AG04450 (cell line): ENCODE measurements around the gene TRIM40. TPM values are rescaled to one million over a fixed set of nuclear protein-coding genes. Genes with fewer than 3 reads are reported as not detected.

ENCODE experiments used
- CTCF ChIA-PET: fragments of 300-600, 350-600 bp; formaldehyde crosslinking; extraction: SDS; loops from one replicate; lab custom pipeline; 2022; ENCODE audit warnings: antibody characterized with exemption, inconsistent platforms; lab: Charles Lee
- POLR2A ChIA-PET: fragments of 350-600 bp; formaldehyde crosslinking; extraction: SDS; loops from one replicate; lab custom pipeline; 2021; ENCODE audit warnings: antibody characterized with exemption, inconsistent platforms; lab: Yijun Ruan, JAX
- DNase-seq: peaks from one replicate; pipeline ENCODE4 v3.0.0-alpha.2; 2011; ENCODE audit warnings: low read depth, low spot score
- H3K27ac ChIP-seq: one replicate; pipeline ENCODE4 v1.5.1; 2012; ENCODE audit warnings: low read depth, low read length, control low read depth
- H3K27me3 ChIP-seq: one replicate; pipeline ENCODE4 v1.6.0; 2012; ENCODE audit warnings: low read length; ENCODE audit not compliant: control insufficient read depth, insufficient read depth
- H3K4me3 ChIP-seq: 2 replicates; pipeline ENCODE4 v1.5.1; 2011; ENCODE audit warnings: mild to moderate bottlenecking, low read depth, low read length, control low read depth
- H3K9me3 ChIP-seq: 2 replicates; pipeline ENCODE4 v1.5.1; 2012; ENCODE audit warnings: low read length; ENCODE audit not compliant: control insufficient read depth, insufficient read depth
- polyA minus RNA-seq: library from RNA; depleted of rRNA, polyadenylated mRNA; stranded (reverse); fragments of >200 nt; gene quantifications from 2 replicates; pipeline ENCODE4 v1.2.3, GENCODE V29; 2011; rRNA and poly(A)+ RNA removed
- polyA plus RNA-seq: library from polyadenylated mRNA; depleted of rRNA; stranded (reverse); fragments of >200 nt; gene quantifications from 2 replicates; pipeline ENCODE4 v1.2.3, GENCODE V29; 2011; rRNA removed
- TF ChIP-seq, protein P1 (sequence below): IDR thresholded peaks from 2 replicates; pipeline ENCODE4 v1.5.1; 2011; ENCODE audit warnings: low read depth, low read length, control low read depth, inconsistent platforms

Gene TRIM40, protein sequence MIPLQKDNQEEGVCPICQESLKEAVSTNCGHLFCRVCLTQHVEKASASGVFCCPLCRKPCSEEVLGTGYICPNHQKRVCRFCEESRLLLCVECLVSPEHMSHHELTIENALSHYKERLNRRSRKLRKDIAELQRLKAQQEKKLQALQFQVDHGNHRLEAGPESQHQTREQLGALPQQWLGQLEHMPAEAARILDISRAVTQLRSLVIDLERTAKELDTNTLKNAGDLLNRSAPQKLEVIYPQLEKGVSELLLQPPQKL
- not detected in 2 replicates for polyA plus RNA-seq
- polyA minus RNA-seq: not detected in 2 replicates

DNA sequence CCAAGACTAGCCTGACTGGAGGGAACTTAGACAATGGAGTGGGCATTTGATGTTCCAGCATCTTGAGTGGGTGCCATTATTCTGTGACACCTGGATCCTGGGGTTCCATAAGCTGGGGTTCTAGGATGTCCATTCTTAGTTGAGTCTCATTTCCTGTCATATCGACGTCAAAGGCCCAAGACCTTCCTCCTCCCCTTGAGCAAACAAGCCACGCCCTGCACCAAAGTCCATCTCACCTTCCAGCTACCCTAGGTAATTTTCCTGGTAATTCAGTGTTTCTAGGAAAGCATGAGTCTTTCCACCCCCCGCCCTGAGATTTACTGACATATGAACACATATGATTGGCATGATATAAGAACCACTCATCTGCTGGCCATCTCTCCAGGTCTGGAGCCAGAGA is at the start of gene TRIM40:
TSS of gene TRIM40 (plus strand) at position 384 of the 400 bp plus-strand sequence. CDS start 897 bp downstream, outside the sequence.
- no peaks in the 10 kb centered on the region for H3K9me3 ChIP-seq
- ChIA-PET POLR2A (no interaction called here), CTCF (no interaction called here)
- no peak within 1 kb of the TSS for H3K27ac ChIP-seq
- TF ChIP-seq, protein P1, sequence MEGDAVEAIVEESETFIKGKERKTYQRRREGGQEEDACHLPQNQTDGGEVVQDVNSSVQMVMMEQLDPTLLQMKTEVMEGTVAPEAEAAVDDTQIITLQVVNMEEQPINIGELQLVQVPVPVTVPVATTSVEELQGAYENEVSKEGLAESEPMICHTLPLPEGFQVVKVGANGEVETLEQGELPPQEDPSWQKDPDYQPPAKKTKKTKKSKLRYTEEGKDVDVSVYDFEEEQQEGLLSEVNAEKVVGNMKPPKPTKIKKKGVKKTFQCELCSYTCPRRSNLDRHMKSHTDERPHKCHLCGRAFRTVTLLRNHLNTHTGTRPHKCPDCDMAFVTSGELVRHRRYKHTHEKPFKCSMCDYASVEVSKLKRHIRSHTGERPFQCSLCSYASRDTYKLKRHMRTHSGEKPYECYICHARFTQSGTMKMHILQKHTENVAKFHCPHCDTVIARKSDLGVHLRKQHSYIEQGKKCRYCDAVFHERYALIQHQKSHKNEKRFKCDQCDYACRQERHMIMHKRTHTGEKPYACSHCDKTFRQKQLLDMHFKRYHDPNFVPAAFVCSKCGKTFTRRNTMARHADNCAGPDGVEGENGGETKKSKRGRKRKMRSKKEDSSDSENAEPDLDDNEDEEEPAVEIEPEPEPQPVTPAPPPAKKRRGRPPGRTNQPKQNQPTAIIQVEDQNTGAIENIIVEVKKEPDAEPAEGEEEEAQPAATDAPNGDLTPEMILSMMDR: no peak
- H3K4me3 ChIP-seq: no peak within 1 kb of the TSS
- DNase-seq: no peak
- H3K27me3 ChIP-seq: peaks cover 17% of the 10 kb centered on the region

DNA sequence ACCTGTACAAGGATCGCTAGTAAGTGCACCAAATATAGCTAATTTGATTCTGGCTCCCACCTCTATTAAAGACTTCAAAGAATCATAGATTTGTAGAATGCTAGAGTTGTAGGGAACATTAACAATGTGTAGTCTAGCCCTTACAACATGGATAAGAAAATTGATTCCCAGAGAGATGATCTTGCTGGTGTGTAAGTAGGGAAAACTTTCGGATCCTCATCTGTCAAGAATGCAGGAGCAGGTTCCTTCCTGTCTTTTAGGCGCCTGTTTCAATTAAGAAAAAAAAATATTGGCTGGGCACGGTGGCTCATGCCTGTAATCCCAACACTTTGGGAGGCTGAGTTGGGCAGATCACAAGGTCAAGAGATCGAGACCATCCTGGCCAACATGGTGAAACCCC is 48.1 kb upstream of the TRIM40 start:
- H3K9me3 ChIP-seq: no peaks in the 10 kb centered on the region
- no peak overlapping the region for H3K4me3 ChIP-seq
- ChIA-PET POLR2A (no interaction called here), CTCF (interaction anchor here (1.6 kb wide), 1 partner anchor 16 kb away, joined by 3 read pairs; no protein-coding TSS in a partner anchor)
- H3K27ac ChIP-seq: no peak overlapping the region
- TF ChIP-seq, protein P1: no peak
- H3K27me3 ChIP-seq: peaks cover 10% of the 10 kb centered on the region
- DNase-seq: no peak

DNA sequence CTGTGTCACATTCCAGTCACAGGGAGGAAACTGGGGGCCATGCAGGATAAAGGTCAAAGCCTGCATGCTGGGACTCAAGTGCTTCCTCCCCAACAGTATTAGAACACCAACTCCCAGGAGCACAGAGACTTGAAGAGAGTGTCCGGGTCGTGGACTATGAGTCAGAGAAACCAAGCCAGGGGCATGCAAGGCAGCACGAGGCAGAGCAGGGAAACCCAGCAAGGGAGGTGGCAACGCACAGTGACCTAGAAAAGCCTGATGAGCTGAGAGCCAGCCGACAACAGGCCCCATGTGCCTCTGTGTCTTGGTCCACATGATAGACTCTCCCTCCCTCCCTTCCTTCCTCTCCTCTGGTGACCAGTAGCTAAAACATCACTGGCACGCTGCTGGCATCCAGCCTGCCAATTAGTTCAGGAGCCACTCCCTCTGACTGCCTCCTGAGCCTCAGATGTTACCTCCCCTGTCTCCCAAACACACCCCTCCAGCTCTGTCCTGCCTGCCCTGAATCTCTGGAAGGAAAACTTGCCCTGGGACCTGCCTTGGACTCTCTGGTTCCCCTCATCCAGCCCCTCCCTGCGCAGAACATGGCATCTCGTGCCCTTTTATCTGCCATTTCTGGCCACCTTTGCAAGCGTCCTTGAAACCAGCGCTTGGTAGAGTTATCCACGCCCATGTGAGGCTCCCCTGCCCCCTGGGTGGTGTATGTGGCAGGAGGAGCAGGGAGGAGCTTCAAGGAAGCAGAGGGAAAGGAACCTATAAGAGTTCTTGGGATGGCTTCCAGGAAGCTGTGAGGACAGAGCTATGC is 44.2 kb upstream of the TRIM40 start:
- ChIA-PET CTCF (interaction anchor here (1.0 to 2.7 kb wide), 3 partner anchors 10 to 39 kb away, joined by 3 to 6 read pairs (median 5); no protein-coding TSS in a partner anchor), POLR2A (no interaction called here)
- peaks cover 23% of the 10 kb centered on the region for H3K27me3 ChIP-seq
- peak; percentile 15 for DNase-seq
- H3K4me3 ChIP-seq: no peak overlapping the region
- H3K27ac ChIP-seq: no peak overlapping the region
- TF ChIP-seq, protein P1: no peak
- no peaks in the 10 kb centered on the region for H3K9me3 ChIP-seq

DNA sequence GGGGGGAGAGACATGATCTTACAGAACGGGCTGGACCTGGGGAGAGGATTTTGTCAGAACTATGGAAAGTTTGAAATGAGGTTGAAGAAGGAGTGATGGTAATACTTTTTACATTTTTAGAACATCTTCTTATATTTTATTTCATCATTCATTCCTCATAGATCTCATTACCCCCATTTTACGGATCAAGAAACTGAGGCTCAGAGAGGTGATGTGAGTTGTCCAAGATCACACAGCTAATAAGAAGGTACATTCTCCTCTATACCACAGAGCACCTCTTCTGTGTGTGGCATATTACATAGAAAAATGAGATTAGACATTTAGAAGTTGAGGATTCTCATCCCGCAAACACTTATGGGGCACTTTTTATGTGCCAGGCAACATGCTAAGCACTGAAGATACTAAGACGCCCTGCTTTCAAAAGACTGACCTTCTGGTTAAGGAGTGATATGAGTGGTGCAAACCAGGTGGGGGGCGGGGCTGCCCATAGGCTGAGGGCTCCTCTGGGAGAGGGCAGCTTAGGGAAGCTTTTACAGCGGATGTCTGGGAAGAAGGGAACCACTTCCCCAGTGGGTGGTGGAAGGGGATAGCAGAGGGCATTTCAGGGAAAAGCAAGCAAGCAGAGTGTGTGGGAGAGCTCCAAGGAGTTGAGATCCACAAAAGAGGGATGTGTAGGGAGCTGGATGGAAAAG is 42.9 kb upstream of the TRIM40 start:
- POLR2A ChIA-PET: no interaction called here
- Histone ChIP-seq H3K27ac (no peak overlapping the region), H3K9me3 (no peaks in the 10 kb centered on the region), H3K27me3 (peaks cover 29% of the 10 kb centered on the region), H3K4me3 (no peak overlapping the region)
- TF ChIP-seq, protein P1: no peak
- no peak for DNase-seq
- CTCF ChIA-PET: interaction anchor here (2.4 to 2.6 kb wide), 2 partner anchors 11 to 38 kb away, joined by 9 to 19 read pairs; no protein-coding TSS in a partner anchor
